GM21786 (cell line): ENCODE data around the gene CFAP100.
A peak's percentile ranks its signal among the peaks of the same experiment; 100 is the strongest.

Experiments used
- ATAC-seq: cut with Tn5 transposase; IDR thresholded peaks from one replicate; pipeline ENCODE4 v1.9.1; 2021; ENCODE audit not compliant: unreplicated experiment

The CFAP100 gene

GRCh38 chr3:126399351-126399735, 4.6 kb downstream of the CFAP100 start:
- peak; percentile 71 for ATAC-seq

GRCh38 chr3:126399756-126400155, 5.0 kb downstream of the CFAP100 start:
- ATAC-seq, result no peak

- no peak for ATAC-seq
Observed at GRCh38 chr3:126401611-126402160, 7.0 kb downstream of the CFAP100 start.

GRCh38 chr3:126402178-126402577, 7.5 kb downstream of the CFAP100 start:
- no peak for ATAC-seq

- no peak for ATAC-seq
Observed at GRCh38 chr3:126402666-126403302, 8.1 kb downstream of the CFAP100 start.

GRCh38 chr3:126406389-126407296, 11.9 kb downstream of the CFAP100 start:
- no peak for ATAC-seq

- no peak for ATAC-seq
Observed at GRCh38 chr3:126407412-126408044, 12.8 kb downstream of the CFAP100 start.

GRCh38 chr3:126408099-126408498, 13.4 kb downstream of the CFAP100 start:
- no peak for ATAC-seq

GRCh38 chr3:126412841-126413692, 18.4 kb downstream of the CFAP100 start:
- no peak for ATAC-seq

GRCh38 chr3:126413693-126414080, 19.0 kb downstream of the CFAP100 start:
- ATAC-seq, result no peak

GRCh38 chr3:126414406-126414805, 19.7 kb downstream of the CFAP100 start:
- no peak for ATAC-seq

- no peak for ATAC-seq
Observed at GRCh38 chr3:126414961-126415660, 20.4 kb downstream of the CFAP100 start.

- no peak for ATAC-seq
Observed at GRCh38 chr3:126415661-126416591, 21.2 kb downstream of the CFAP100 start.

- no peak for ATAC-seq
Observed at GRCh38 chr3:126416943-126417342, 22.2 kb downstream of the CFAP100 start.

- ATAC-seq, result no peak
Observed at GRCh38 chr3:126417515-126417914, 22.8 kb downstream of the CFAP100 start.

- ATAC-seq, result no peak
Observed at GRCh38 chr3:126417981-126418530, 23.3 kb downstream of the CFAP100 start.

GRCh38 chr3:126418661-126419131, 24.0 kb downstream of the CFAP100 start:
- ATAC-seq, result no peak

- no peak for ATAC-seq
Observed at GRCh38 chr3:126419151-126419703, 24.5 kb downstream of the CFAP100 start.
